Activated naive CD8-positive, alpha-beta T cell treated with anti-CD3 and anti-CD28 coated beads for 36 hours (primary cell): Measurements from ENCODE around the gene ZNF331. TPM values are rescaled to one million over a fixed set of nuclear protein-coding genes. Genes with fewer than 3 reads are reported as not detected.

Experiments used
- DNase-seq: peaks from one replicate; pipeline ENCODE4 v3.0.0; 2021
- H3K27ac Mint-ChIP-seq: one replicate; pipeline ENCODE4 v1.8.0; 2022; ENCODE audit warnings: mild to moderate bottlenecking, moderate library complexity, mixed read lengths
- H3K27me3 Mint-ChIP-seq: one replicate; pipeline ENCODE4 v1.8.0; 2022; ENCODE audit warnings: mild to moderate bottlenecking, mixed read lengths
- H3K36me3 Mint-ChIP-seq: one replicate; pipeline ENCODE4 v1.8.0; 2021; ENCODE audit warnings: mild to moderate bottlenecking, mixed read lengths
- H3K4me1 Mint-ChIP-seq: one replicate; pipeline ENCODE4 v1.8.0; 2021; ENCODE audit warnings: mixed read lengths
- H3K4me3 Mint-ChIP-seq: one replicate; pipeline ENCODE4 v1.8.0; 2022; ENCODE audit warnings: mild to moderate bottlenecking, moderate library complexity, mixed read lengths
- H3K9me3 Mint-ChIP-seq: one replicate; pipeline ENCODE4 v1.8.0; 2022; ENCODE audit warnings: mixed read lengths
- total RNA-seq, 2 experiments: library from RNA; stranded (reverse); gene quantifications; one replicate each; pipeline ENCODE4 v1.2.3, GENCODE V29; 2021

The ZNF331 gene
- total RNA-seq, 2 experiments from 2014 or later: 18.1 to 21.3 TPM

DNA sequence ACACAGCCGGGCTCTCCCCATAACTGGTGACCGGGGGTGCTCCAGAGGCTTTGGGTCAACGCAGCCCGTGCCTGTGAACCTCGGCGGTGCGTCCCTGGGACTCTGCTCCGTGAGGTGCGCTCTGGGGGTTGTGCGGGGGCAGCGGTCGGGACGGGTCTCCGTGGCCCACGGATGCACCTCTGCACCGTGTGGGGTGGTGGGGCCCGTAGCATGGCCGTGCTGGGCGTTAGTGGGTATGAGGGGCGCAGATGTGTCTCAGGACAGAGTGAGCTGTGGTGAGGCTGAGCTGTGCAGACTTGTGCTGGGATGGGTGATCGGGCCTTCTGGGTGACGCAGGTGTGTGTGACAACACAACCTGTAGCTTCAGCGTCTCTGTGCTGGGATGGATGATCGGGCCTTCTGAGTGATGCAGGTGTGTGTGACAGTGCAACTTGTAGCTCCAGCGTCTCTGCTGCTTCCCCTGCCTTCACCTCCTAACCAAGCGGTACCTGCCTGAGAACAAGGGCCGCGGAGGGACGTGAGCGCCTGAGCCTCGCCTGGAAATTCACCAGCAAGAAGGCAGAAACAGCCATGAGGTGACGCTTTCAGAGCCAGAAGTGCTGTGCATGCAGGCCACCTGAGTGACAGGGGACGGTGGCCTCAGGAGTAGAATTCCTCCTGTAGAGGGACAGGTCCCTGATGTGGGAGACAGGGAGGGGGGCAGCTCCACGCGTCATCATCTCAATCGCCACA is 599 bp downstream of the ZNF331 start:
- Mint-ChIP-seq H3K9me3 (peaks cover 7% of the 10 kb centered on the region), H3K4me3 (peak overlapping the region; percentile 93), H3K36me3 (peaks cover 77% of the 10 kb centered on the region), H3K27ac (peak overlapping the region; percentile 98), H3K4me1 (peaks cover 23% of the 10 kb centered on the region), H3K27me3 (no peaks in the 10 kb centered on the region)
- no peak for DNase-seq

DNA sequence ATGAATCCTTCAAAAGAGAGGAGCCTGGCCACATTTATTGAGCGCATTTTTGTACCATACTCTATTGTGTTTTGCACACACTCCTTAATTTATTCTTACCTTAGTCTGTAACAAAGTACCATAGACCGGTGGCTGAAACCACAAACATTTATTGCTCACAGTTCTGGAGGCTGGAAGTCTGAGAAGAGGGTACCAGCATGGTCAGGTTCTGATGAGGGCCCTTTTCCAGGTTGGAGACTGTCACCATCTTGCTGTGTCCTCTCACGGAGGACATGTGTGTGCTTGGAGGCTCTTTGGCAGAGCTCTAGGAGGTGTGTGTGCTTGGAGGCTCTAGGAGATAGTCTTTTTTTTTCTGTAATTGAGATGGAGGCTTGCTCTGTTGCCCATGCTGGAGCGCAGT is 2.1 kb downstream of the ZNF331 start:
- no peak overlapping the region for H3K27ac Mint-ChIP-seq
- no peak for DNase-seq
- peaks cover 82% of the 10 kb centered on the region for H3K36me3 Mint-ChIP-seq
- peaks cover 26% of the 10 kb centered on the region for H3K4me1 Mint-ChIP-seq
- H3K4me3 Mint-ChIP-seq: no peak overlapping the region
- peaks cover 7% of the 10 kb centered on the region for H3K9me3 Mint-ChIP-seq
- H3K27me3 Mint-ChIP-seq: no peaks in the 10 kb centered on the region

- Mint-ChIP-seq H3K4me3 (no peak overlapping the region), H3K36me3 (peaks cover 79% of the 10 kb centered on the region), H3K27ac (peak overlapping the region; percentile 17), H3K4me1 (peaks cover 19% of the 10 kb centered on the region), H3K9me3 (peaks cover 7% of the 10 kb centered on the region), H3K27me3 (no peaks in the 10 kb centered on the region)
- no peak for DNase-seq
These were observed 4.0 kb downstream of the ZNF331 start for GRCh38 chr19:53541971-53542370.

DNA sequence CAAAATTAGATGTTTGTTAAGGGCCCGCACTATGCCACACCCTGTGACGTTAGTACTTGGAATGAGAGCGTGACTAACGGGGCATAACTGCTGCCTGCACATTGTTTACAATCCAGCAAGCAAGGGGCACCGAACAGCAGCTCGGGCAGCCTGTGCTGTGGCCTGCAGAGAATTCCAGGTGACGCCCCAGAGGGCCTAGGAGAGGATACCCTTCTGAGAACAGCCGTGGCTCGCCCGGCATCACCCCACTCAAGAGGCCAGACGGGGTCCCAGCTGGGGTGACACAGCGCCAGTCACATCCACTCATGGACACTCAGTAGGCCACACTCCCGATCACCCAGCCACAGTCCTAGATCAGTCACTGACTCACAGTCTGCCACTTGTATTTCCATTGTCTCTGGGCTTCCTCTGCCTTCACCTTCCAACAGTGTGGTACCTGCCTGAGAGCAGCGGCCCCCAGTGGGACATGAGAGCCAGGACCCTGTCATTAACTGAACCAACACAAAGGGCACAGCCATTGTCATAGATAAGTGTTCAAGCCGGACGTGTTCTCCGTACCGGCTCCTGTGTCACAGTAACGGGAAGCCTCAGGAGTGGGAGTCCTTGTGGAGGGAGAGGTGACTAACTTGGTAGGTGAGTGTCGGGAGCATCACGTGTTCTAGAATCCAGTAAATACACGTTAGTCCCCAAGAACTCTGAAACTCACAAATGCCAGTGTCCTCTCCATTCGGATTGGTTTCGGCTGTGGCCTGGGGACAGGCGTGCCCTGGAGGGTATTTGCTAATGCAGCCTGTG is 7.5 kb downstream of the ZNF331 start:
- peaks cover 17% of the 10 kb centered on the region for H3K4me1 Mint-ChIP-seq
- no peak overlapping the region for H3K27ac Mint-ChIP-seq
- DNase-seq: no peak
- H3K9me3 Mint-ChIP-seq: peaks cover 9% of the 10 kb centered on the region
- H3K4me3 Mint-ChIP-seq: no peak overlapping the region
- peaks cover 76% of the 10 kb centered on the region for H3K36me3 Mint-ChIP-seq
- no peaks in the 10 kb centered on the region for H3K27me3 Mint-ChIP-seq

DNA sequence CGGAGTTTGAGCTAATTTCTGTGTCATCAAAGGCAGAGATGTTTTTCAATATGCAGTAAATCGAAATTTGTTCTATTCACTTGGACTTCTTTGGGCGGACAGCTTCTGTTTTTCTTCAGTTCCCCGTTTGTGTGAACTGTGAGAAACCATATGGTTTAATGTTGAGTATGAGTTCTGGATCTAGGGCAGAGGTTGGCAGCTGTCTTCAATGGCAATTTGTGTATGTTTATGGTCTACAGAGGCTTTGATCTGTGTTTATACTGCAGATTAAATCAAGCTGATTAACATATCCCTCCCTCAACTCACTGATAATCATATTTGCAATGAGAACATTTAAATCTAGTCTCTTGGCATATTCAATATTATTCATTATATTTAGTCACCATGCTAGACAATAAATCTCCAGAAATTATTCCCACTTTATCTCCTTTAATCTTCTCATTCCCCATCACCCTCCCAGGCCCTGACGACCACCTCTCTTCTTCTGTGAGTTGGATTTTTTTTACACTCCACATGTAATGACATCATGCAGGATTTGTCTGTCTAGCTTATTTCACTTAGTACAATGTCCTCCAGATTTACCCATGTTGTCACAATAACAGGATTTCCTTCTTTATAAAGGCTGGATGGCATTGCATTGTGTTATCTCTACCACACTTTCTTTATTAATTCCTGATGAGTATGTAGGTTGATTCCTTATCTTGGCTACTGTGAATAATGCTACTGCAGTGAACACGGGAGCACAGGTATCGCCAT is 9.0 kb downstream of the ZNF331 start:
- no peak overlapping the region for H3K4me3 Mint-ChIP-seq
- no peak for DNase-seq
- no peaks in the 10 kb centered on the region for H3K27me3 Mint-ChIP-seq
- no peak overlapping the region for H3K27ac Mint-ChIP-seq
- H3K9me3 Mint-ChIP-seq: peaks cover 11% of the 10 kb centered on the region
- peaks cover 15% of the 10 kb centered on the region for H3K4me1 Mint-ChIP-seq
- peaks cover 73% of the 10 kb centered on the region for H3K36me3 Mint-ChIP-seq

- peaks cover 9% of the 10 kb centered on the region for H3K9me3 Mint-ChIP-seq
- H3K4me1 Mint-ChIP-seq: peaks cover 17% of the 10 kb centered on the region
- DNase-seq: no peak
- H3K4me3 Mint-ChIP-seq: no peak overlapping the region
- no peak overlapping the region for H3K27ac Mint-ChIP-seq
- H3K27me3 Mint-ChIP-seq: no peaks in the 10 kb centered on the region
- H3K36me3 Mint-ChIP-seq: peaks cover 71% of the 10 kb centered on the region
These were observed 11.4 kb downstream of the ZNF331 start for GRCh38 chr19:53549340-53549739.

DNA sequence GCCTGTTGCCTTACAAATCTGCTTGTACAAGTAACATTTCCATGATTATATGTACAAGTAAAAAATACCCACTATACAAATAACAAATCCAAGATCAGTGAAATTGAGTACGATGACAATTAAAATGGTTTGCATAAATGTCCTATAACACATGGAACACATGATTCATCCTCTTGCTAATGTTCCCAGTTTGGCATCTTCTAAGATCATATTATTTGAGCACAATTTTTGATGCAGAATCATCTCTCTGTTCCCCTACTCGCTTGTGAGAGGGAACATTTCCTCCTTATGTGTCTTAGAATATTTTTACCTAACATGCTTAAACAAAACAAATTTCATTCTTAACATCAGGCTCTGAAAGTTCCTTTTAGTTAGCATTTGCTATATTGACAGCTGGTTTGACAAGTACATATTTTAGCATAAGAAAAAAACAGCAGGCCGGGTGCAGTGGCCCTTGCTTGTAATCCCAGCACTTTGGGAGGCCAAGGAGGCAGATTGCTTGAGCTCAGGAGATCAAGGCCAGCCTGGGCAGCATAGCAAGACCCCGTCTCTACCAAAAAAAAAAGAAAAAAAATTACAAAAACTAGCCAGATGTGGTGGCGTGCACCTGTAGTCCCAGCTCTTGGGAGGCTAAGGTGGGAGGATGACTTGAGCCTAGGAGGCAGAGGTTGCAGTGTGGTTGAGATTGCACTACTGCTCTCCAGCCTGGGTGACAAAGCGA is 14.2 kb downstream of the ZNF331 start:
- Mint-ChIP-seq H3K27me3 (no peaks in the 10 kb centered on the region), H3K4me1 (peaks cover 14% of the 10 kb centered on the region), H3K27ac (peak overlapping the region; percentile 60), H3K9me3 (peaks cover 4% of the 10 kb centered on the region), H3K36me3 (peaks cover 66% of the 10 kb centered on the region), H3K4me3 (no peak overlapping the region)
- no peak for DNase-seq

DNA sequence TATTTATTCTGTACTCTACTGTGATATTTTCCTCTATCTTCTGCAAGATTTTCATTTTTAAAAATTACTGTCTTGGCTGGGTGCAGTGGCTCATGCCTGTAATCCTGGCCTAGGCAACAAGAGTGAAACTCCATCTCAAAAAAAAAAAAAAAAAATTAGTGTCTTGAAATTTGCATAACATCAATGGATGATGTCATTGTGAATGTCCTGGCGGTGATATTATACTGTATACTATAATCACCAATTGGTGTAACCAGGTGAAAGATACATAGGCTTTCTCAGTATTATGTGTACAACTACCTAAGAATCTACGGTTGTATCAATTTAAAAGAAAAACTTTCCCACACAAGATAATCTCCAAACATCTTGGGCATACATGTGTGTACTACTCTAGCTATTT is 15.2 kb downstream of the ZNF331 start:
- DNase-seq: no peak
- H3K4me1 Mint-ChIP-seq: peaks cover 14% of the 10 kb centered on the region
- H3K27me3 Mint-ChIP-seq: no peaks in the 10 kb centered on the region
- peak overlapping the region; percentile 98 for H3K27ac Mint-ChIP-seq
- peaks cover 4% of the 10 kb centered on the region for H3K9me3 Mint-ChIP-seq
- peak overlapping the region; percentile 43 for H3K4me3 Mint-ChIP-seq
- peaks cover 66% of the 10 kb centered on the region for H3K36me3 Mint-ChIP-seq

GRCh38 chr19:53553865-53554791 is 16.2 kb downstream of the ZNF331 start:
- H3K4me1 Mint-ChIP-seq: peaks cover 10% of the 10 kb centered on the region

DNA sequence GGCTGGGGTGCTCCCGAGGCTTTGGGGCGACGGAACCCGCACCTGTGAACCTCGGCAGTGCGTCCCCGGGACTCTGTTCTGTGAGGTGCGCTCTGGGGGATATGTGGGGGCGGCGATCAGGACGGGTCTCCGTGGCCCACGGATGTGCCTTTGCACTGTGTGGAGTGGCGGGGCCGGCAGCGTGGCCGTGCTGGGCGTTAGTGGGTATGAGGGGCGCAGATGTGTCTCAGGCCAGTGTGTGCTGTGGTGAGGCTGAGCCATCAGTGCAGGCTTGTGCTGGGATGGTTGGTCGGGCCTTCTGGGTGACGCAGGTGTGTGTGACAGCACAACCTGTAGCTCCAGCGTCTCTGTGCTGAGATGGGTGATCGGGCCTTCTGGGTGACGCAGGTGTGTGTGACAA is 16.9 kb downstream of the ZNF331 start:
- Mint-ChIP-seq H3K4me3 (peak overlapping the region; percentile 93), H3K36me3 (peaks cover 69% of the 10 kb centered on the region), H3K27me3 (no peaks in the 10 kb centered on the region), H3K4me1 (peaks cover 10% of the 10 kb centered on the region), H3K9me3 (peaks cover 10% of the 10 kb centered on the region), H3K27ac (peak overlapping the region; percentile 98)
- no peak for DNase-seq

More at GRCh38 chr19:53553865-53554791, 16.2 kb downstream of the ZNF331 start:
- Mint-ChIP-seq H3K9me3 (peaks cover 8% of the 10 kb centered on the region), H3K36me3 (peaks cover 66% of the 10 kb centered on the region), H3K4me3 (peak overlapping the region; percentile 93), H3K27me3 (no peaks in the 10 kb centered on the region), H3K27ac (peak overlapping the region; percentile 98)
- DNase-seq: peak; percentile 93

DNA sequence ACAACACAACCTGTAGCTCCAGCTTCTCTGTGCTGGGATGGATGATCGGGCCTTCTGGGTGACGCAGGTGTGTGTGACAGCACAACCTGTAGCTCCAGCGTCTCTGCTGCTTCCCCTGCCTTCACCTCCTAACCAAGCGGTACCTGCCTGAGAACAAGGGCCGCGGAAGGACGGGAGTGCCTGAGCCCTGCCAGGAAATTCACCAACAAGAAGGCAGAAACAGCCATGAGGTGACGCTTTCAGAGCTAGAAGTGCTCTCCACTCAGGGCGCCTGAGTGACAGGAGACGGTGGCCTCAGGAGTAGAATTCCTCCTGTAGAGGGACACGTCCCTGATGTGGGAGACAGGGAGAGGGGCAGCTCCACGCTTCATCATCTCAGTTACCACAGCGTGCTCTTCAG is 17.4 kb downstream of the ZNF331 start:
- Mint-ChIP-seq H3K27ac (peak overlapping the region; percentile 98), H3K27me3 (no peaks in the 10 kb centered on the region), H3K4me3 (peak overlapping the region; percentile 93), H3K9me3 (peaks cover 12% of the 10 kb centered on the region), H3K4me1 (peaks cover 10% of the 10 kb centered on the region), H3K36me3 (peaks cover 71% of the 10 kb centered on the region)
- DNase-seq: no peak

GRCh38 chr19:53571339-53571738 is 33.4 kb downstream of the ZNF331 start:
- no peak overlapping the region for H3K4me3 Mint-ChIP-seq
- H3K27ac Mint-ChIP-seq: no peak overlapping the region
- peaks cover 87% of the 10 kb centered on the region for H3K36me3 Mint-ChIP-seq
- no peaks in the 10 kb centered on the region for H3K27me3 Mint-ChIP-seq
- no peak for DNase-seq
- H3K9me3 Mint-ChIP-seq: peaks cover 21% of the 10 kb centered on the region
- H3K4me1 Mint-ChIP-seq: no peaks in the 10 kb centered on the region

- no peak for DNase-seq
- Mint-ChIP-seq H3K36me3 (peaks cover 81% of the 10 kb centered on the region), H3K4me3 (no peak overlapping the region), H3K27me3 (no peaks in the 10 kb centered on the region), H3K9me3 (peaks cover 48% of the 10 kb centered on the region), H3K4me1 (no peaks in the 10 kb centered on the region), H3K27ac (no peak overlapping the region)
These were observed 39.2 kb downstream of the ZNF331 start for GRCh38 chr19:53576941-53577653.
